Posterior cingulate gyrus (tissue), 11 donors: ENCODE measurements around the gene ETFDH.
"Not testable (repeated sequence)": the region's sequence is repeated elsewhere in the genome, so short reads cannot be mapped to it uniquely, and the experiment has no call there.

Source experiments
- DNase-seq, 10 donors: peaks; one replicate each; pipeline versions ENCODE4 v3.0.0 to v3.0.0-alpha.2; 2020 to 2021; ENCODE audit warnings: mixed read lengths in 3 of 10
- intact Hi-C: fragments of 100-400 bp; cut with DNase I; formaldehyde crosslinking; loops from one replicate; pipeline ENCODE4 v1.15.1; 2023

The ETFDH gene

DNA sequence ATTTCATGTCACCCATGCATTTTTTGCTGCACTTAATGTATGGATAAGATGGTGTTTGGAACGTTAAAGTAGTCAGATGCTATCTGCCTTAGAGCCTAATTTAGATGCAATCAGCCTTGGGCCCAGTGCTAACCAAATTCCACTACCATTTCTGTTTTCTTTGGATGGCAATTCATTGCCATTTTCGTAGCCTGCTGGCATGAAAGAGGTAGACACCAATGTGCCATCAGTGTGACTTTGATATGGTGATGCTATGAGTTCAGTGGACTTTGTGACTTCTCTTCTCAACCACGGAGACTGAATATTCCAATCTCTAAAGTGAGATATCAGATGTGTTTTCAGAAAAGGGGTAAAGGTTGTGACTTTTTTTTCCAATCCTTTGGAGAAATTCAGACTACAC, 1.5 kb downstream of the ETFDH start:
- intact Hi-C loops, result loop anchor here (2.0 kb wide), 1 partner anchor 49 kb away; the partner anchor contains the start of gene PPID
- DNase-seq, result no peak

DNA sequence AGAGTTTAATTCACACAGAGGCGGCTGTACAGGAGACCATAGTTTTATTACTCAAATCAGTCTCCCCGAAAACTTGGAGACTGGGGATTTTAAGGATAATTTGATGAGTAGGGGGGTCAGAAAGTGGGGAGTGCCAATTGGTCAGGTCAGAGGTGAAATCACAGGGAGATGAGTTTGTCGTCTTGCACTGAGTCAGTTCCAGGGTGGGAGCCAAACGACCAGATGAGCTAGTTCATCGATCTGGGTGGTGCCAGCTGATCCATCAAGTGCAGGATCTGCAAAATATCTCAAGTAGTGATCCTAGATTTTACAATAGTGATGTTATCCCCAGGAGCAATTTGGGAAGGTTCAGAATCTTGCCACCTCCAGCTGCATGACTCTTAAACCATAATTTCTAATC, 4.0 kb downstream of the ETFDH start:
- intact Hi-C loops, result no loop called here
- DNase-seq, result no peak

DNA sequence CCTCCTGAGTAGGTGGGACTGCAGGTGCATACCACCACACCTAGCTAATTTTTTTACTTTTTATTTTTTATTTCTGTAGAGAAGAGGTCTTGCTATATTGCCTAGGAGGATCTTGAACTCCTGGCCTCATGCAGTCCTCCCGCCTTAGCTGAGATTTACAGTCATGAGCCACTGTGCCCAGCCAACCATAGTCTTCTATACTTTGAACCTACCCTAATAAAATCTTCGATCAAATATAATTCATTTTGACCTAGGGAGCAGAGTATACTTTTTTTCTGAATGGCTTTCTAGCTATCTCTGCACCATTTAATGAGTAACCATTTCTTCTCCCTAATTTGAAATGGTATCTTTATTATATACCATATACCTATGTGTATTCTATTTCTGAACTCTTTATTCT, 6.7 kb downstream of the ETFDH start:
- intact Hi-C loops, result no loop called here
- DNase-seq, result no peak

DNA sequence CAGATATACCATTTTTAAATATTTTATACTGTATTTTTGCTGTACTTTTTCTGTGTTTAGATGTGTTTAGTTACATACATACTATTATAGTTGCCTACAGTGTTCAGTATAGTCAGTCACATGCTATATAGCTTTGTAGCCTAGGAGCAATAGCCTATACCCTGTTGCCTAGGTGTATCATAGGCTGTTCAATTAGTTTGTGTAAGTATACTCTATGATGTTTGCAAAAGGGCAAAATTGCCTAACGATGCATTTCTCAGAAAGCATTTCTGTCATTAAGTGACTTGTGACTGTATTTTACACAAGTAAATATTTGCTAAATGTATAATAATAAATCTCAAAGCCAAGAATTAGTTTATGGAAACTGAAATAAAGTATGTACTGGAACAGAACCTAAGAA, 9.5 kb downstream of the ETFDH start:
- DNase-seq, result no peak
- intact Hi-C loops, result no loop called here

DNA sequence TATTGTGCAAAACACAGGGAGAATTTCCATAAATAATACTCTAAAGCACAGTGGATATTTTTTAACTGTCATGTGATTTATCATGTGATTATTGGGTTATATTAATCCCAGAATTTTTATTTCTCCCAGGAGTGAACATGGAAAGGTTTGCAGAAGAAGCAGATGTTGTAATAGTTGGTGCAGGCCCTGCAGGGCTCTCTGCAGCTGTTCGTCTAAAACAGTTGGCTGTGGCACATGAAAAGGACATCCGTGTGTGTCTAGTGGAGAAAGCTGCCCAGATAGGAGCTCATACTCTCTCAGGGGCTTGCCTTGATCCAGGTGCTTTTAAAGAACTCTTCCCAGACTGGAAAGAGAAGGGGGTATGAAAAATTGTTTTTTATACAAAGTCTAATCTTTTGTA, 10.0 kb downstream of the ETFDH start:
- DNase-seq, result no peak
- intact Hi-C loops, result no loop called here

DNA sequence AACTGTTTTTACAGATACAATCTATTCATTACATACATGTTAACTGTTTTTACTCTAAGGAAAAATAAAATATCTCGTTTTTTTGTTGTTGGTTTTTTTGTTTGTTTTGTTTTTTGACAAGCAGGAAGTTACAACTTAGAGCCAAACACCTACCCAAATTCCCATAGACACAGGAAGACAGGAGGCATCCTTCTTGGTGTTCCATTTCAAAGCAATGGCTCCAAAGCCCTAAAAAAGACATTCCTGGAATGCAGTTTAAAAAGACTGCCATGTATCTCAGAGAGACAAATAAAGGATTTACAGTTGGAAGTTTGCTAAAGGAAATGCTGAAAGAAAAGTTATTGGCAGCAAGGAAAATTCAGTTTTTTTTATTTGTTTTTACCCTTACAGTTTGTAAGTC, 16.7 kb downstream of the ETFDH start:
- intact Hi-C loops, result no loop called here
- no peak for DNase-seq

DNA sequence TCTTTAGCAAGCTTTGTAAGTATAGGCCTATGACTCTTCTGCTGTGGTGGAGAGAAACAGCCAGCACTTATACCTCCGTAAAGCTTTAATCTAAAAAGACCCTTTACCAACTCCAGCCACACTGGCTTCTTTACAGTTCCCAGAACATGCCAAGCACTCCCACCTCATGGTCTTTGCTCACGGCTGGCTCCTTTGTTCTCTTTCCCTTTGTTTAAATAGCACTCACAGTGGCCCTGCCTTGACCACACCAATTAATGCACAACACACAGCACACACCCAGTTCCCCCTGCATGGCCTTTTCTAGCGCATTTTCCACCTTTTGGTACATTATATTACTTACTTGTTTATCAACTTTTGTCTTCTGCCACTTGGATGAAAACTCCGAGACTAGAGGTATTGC, 32.2 kb downstream of the ETFDH start:
- intact Hi-C loops, result no loop called here

DNA sequence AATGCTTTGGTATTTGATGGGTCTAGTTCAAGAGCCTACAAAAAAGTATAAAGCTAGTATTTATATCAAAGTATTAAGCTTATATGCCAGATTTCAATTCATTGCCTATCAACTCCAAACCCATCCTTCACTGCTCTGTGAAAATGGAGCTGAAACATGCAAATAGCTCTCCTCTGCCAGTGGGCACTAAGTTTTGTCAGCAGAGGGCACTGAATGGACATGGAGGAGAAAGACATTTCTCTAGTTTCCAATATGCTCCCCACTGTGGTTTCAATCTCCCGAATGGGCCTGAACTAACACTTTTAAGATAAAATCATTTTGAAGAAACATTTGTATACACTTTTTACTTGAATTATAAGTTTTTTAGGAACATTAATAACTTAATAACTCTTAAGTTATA, 38.7 kb downstream of the ETFDH start:
- no peak for DNase-seq
- intact Hi-C loops, result no loop called here

More for the DNA sequence above, 32.2 kb downstream of the ETFDH start:
- DNase-seq, result no peak

DNA sequence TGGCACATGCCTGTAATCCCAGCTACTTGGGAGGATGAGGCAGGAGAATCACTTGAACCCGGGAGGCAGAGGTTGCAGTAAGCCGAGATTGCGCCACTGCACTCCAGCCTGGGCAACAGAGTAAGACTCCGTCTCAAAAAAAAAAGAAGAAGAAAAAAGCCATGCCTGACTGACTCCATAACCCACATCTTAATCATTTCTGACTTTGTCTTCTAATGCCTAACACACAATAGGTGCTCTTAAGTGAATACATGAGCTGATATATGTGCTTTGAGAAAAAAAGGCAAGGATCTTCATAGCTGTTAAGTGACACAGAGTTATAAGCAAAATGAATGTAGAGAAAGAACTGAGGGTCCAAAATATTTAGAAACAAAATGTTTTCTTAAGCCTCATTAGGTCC, 40.5 kb downstream of the ETFDH start:
- DNase-seq, intact Hi-C loops: not testable (repeated sequence)

DNA sequence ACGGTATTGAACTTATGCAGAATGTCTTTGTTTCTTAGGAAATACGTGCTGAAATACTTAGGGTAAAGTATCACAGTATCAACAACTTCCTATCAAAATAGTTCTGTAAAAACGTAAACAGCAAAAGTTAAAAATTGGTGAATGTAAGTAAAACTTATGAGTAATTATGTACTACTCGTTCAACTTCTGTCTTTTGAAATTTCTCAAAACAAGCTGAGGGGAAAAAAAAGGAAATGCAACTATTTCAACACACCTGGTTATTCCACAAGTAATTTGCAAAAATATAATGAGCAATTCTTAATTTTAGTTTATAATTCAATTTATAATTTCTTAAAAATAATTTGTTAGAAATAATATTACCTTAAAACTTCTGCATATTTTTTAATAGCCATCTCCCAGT, 42.8 kb downstream of the ETFDH start:
- no peak for DNase-seq
- intact Hi-C loops, result no loop called here

DNA sequence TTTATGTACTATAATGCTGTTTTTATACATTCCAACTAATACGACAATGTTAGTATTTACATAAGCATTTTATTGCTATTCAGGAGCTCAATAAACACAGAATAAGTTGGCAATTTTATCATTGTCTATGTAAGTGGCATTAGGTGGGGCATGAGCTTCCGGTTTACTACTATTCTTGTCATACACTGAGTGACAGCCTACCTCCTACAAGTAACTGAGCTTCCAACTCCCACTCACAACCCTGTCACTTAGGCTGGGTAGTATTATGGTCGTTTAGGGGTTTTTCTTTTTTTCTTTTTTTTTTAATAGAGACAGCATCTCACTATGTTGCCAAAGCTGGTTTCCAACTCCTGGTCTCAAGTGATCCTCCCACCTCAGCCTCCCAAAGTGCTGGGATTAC, 43.7 kb downstream of the ETFDH start:
- intact Hi-C loops, result no loop called here
- no peak for DNase-seq

DNA sequence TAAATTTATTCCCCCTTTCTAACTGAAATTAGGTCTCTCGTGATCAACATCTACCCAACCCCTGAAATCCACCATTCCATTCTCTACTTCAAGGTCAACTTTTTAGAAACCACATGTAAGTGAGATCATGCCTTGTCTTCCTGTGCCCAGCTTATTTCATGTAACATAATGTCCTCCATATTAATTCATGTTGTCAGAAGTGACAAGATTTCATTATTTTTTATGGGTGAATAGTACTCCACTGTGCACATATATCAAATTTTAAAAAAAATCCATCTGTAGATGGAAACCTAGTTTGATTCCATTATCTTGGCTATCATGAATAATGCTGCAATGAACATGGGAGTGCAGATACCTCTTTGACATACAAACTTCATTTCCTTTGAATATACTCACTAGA, 49.6 kb downstream of the ETFDH start:
- no peak for DNase-seq
- intact Hi-C loops, result loop anchor here (2.0 kb wide), 1 partner anchor 49 kb away; the partner anchor contains the start of gene ETFDH

DNA sequence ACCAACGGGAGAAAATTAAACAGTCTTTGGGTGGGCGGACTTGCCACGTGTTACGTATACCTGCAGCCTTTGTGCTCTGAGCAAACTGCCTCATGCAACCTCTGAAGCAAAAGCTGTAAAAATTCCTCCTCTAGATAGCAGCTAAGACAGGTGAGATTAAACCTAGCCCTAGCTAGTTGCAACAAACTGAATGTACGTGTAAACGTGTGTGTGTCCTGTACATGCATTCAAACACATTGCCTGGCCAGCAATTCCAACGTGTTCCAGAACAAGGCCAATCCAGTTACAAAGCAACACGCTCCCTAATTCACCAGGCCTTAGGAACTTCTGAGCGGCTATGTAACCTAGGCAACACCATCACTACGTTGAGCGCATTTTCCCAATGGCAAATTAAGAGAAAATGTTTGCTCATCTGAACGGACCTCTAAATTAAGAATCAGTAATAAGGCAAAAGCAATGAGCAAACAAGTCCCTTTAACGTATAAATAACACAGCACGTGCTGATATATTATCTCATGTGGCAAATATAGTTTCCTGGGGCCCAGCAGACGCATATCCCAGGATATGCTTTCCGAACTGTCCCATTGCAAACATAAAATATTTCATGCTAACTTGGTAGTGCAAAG, 50.3 kb downstream of the ETFDH start:
- no peak for DNase-seq
- intact Hi-C loops, result loop anchor here (2.0 kb wide), 1 partner anchor 50 kb away; the partner anchor contains the start of gene ETFDH

DNA sequence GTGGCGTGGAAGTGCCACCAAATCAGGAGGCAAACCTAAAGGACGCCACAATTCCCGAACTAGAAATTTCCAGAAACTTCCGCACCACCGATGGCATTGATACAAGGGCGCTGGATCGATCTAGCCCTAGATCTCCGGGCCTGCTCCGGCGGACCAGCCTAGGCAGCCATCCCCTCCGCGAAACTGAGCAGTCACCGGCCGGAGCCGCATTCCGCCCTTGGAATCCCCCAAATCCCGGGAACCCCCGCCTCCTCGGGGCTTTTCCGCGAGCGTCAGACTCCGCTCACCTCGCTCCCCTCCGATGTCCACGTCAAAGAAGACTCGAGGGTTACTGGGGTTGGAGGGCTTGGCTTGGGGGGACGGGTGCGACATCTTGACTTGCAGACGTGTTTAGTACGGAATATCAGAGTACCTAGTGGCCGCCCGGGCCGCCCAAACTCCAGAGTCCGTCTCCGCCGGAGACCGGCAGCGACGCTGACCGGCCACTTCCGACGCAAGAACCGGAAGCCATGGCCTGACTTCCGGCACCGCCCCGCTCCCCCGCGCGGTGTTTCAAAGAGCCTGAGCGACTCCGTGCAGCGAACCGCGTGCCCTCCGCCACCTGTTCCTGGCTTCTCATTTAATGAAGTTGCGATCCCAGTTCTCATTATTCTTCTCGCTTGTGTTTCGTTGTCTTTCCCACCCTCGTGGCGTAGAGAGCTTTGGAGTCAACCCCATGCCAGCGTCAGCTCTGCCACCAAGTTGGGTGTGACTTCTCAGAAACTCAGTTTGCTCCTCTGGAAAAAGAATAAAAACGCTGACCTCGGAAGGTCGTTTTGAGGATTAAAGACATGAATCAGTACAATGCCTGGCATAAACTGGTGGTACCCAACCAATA, 51.1 kb downstream of the ETFDH start, which contains the start of gene PPID:
PPID (minus strand) TSS at position 480 of the 877 bp plus-strand sequence; CDS start at position 372, 108 bp downstream.
- intact Hi-C loops, result loop anchor here (2.0 kb wide), 1 partner anchor 50 kb away; the partner anchor contains the start of gene ETFDH
- peak; percentile 77 to 97 (median 86) for DNase-seq

DNA sequence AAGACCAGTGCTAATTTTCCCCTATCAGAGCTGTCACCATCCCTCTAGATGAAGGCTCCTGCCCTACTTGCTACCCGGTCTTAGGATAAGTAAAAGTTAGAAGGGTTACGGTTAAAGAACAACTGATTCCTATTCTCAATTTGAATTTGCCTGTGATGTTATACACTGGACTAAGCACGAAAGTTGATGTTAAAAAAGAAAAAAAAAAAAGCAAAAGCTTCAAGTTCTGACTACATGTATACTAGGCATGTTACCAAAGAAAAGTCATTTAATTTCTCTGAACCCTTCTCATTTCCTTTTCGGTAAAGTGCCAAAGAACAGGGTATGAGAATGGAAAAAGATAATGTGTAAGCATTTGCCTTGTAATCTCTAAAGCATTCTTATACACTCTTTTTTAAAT, 52.5 kb downstream of the ETFDH start:
- intact Hi-C loops, result loop anchor here (5.0 kb wide), 1 partner anchor 453 kb away; no protein-coding TSS in a partner anchor
- no peak for DNase-seq

DNA sequence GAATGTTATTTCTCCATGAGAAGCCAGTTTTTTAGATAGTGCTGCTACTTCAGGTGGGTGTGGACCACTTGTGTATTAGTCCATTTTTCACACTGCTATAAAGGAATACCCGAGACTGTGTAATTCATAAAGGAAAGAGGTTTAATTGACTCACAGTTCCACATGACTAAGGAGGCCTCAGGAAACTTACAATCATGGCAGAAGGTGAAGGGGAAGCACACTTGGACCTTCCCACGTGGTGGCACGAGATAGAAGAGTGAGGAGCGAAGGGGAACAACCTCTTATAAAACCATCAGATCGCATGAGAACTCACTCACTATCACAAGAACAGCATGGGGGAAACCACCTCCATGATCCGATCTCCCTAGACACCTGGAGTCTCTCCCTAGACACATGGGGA, 54.5 kb downstream of the ETFDH start:
- DNase-seq, result no peak
- intact Hi-C loops, result loop anchor here (5.0 kb wide), 1 partner anchor 451 kb away; no protein-coding TSS in a partner anchor

DNA sequence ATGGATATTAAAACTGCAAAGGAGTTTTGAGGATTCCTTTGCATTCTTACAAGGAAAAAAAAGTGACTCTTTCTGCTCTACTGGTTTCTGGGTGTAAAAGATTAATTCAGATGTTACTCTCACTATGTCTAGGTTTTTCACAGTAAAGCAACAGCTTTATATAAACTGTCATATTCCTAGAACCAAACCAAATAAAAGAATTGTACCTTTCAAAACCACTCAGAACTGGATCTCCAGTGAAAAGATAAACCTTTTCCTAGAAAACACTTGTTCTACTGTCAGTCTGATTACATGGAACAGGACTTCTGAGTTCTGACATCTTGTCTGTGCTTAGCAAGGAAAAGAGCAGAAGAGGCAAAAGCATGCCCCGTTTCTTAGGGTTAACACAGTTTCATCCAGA, 56.1 kb downstream of the ETFDH start:
- intact Hi-C loops, result loop anchor here (5.0 kb wide), 1 partner anchor 449 kb away; no protein-coding TSS in a partner anchor
- no peak for DNase-seq

DNA sequence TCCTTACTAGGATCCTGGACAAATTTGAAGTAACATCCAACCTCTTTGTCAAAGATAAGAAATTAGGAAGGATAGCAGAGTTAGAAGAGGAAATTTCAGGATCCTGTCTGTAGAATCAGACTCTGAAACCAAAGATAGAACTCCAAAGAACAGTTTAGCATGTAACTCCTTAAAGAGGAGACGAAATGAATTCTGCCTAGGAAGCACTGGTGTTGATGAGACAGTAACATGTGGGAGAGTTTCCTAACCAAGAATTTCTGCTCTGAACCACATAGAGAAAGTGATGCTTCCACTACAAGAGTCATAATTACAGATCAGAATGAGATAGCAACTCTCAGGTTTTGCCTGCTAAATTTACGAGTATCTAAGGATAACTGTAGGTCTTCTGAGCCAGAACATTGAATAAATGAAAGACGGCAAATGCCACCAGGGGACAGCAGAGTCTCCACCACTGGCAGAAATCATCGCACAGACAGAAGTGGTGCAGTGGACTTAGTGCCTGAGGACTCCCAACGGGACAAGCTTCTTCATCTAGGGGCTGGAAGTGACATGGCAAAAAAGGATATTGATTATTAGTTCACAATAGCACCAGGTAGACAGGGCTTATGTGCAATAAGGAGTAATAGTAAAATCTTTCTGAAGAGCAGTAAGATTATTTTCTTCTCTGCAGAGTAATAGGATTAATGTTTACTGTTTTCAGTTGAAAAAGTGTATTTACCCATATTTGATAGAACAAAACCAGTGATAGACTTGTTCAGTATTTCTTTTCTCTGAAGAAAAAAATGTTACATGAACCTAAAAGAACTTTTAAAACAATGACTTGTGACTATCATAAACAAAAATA, 57.8 kb downstream of the ETFDH start:
- intact Hi-C loops, result loop anchor here (1.0 to 5.0 kb wide), 5 partner anchors 37 to 717 kb away; partner anchors contain the start of gene FNIP2
- DNase-seq, result peak; percentile 26 to 94 (median 74)

DNA sequence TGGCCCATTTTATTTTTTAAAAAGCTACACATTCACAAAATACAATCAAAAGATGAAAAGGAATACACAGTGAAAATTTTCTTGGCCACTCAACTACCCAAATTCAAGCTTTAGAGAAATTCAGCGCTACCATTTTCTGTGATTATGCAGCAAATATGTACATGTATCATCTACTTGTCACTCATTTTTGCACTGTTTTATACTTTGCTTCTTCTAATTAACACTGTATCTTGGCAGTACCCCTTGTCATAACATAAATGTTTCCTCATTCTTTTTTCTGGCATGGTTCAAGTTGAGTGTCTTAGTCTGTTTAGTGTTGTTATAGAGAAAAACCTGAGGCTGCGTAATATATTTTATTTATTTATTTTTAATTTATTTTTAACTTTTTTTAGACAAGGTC, 66.8 kb downstream of the ETFDH start:
- DNase-seq, result no peak
- intact Hi-C loops, result no loop called here

DNA sequence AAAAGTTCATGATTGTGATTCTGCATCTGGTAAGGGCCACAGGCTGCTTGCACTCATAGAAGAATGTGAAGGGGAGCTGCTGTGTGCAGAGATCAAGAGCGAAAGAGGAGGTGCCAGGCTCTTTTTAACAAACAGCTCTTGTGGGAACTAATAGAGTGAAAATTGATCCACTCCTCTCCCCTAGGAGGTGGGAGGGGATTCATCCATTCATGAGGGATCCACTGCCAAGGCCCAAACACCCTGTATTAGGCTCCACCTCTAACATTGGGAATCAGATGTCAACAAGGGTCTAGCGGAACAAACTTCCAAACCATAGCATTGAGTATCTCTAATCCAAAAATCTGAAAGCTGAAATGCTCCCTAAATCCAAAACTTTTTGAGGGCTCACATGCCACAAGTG, 67.5 kb downstream of the ETFDH start:
- intact Hi-C loops, result no loop called here
- no peak for DNase-seq
